ENCODE data around the gene SIGLEC10. TPM values are rescaled to one million over a fixed set of nuclear protein-coding genes. Genes with fewer than 3 reads are reported as not detected.

Gene SIGLEC10
- total and polyA plus RNA-seq, 9 of the 15 experiments (the other 6 are each of a cell fraction or from before 2014, with no cell fraction given), result 0.10 to 1.8 (median 0.82) TPM

DNA sequence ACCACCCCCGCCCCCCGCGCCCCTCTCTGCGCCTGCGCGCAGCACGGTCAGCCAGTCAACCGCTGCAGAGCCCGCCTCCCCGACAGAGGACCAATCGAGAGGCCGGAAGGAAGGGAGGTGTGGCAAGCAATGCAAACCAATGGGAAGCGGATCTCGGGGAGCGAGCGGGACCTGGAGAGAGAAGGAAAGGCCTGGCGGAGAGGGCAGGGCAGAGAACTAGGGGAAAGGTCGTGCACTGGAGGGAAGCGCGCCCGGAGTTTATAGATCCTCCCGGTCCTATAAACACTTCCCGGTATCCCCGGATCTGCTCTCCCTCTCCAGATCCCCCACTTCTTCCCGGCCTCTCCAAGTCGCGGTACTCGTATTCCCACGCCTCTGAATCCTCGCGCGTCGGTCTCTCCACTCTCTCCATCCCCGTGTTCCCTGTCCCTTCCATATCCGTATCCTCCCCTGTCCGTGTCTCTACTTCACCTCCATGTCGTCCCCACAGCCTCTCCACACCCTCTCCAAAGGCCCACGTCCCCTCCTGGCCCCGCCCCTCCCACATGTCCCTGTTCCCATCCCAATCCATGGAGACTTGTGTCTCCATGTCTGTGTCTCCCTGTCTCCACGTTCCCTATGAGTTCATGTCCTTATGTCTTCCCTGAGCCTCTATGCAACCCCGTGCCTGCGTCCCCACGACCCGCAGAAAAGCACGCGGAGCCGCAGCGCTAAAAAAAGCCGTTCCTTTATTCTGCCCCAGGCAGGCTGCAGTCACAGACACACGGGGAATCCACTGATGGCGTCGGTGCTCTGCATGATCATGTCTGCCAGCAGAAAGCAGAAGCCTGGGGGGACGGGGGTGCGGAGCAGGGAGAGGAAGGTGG, 50.8 kb downstream of the SIGLEC10 start (continued):
- TF ChIP-seq CCNT2 (IDR thresholded peaks at IDR 0.05; ENCODE audit: borderline replicate concordance, extremely low read depth, insufficient read length, low read depth, low read length) (peak; percentile 24), LEF1 (IDR thresholded peaks at IDR 0.05) (peak; percentile 27; the same call in 1 of the 2 replicates), XRCC5 (IDR thresholded peaks at IDR 0.05; ENCODE audit: low read depth, low read length) (no peak), RAD51 (IDR thresholded peaks at IDR 0.05; ENCODE audit: borderline replicate concordance, low read depth) (no peak), KLF13 (tag; IDR thresholded peaks at IDR 0.05; ENCODE audit: borderline replicate concordance, low read depth) (no peak), KLF1 (tag; IDR thresholded peaks at IDR 0.05) (no peak), TAL1 (IDR thresholded peaks at IDR 0.05) (no peak), HNRNPLL (IDR thresholded peaks at IDR 0.05; ENCODE audit: low read depth, low read length, poor library complexity, severe bottlenecking) (no peak), MED1 (CRISPR knock-in tag; IDR thresholded peaks at IDR 0.05; ENCODE audit: borderline replicate concordance) (no peak)
- TF ChIP-seq, protein P1, sequence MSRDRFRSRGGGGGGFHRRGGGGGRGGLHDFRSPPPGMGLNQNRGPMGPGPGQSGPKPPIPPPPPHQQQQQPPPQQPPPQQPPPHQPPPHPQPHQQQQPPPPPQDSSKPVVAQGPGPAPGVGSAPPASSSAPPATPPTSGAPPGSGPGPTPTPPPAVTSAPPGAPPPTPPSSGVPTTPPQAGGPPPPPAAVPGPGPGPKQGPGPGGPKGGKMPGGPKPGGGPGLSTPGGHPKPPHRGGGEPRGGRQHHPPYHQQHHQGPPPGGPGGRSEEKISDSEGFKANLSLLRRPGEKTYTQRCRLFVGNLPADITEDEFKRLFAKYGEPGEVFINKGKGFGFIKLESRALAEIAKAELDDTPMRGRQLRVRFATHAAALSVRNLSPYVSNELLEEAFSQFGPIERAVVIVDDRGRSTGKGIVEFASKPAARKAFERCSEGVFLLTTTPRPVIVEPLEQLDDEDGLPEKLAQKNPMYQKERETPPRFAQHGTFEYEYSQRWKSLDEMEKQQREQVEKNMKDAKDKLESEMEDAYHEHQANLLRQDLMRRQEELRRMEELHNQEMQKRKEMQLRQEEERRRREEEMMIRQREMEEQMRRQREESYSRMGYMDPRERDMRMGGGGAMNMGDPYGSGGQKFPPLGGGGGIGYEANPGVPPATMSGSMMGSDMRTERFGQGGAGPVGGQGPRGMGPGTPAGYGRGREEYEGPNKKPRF (IDR thresholded peaks at IDR 0.05; ENCODE audit: low read depth, low read length), result no peak
- TF ChIP-seq, protein P2, sequence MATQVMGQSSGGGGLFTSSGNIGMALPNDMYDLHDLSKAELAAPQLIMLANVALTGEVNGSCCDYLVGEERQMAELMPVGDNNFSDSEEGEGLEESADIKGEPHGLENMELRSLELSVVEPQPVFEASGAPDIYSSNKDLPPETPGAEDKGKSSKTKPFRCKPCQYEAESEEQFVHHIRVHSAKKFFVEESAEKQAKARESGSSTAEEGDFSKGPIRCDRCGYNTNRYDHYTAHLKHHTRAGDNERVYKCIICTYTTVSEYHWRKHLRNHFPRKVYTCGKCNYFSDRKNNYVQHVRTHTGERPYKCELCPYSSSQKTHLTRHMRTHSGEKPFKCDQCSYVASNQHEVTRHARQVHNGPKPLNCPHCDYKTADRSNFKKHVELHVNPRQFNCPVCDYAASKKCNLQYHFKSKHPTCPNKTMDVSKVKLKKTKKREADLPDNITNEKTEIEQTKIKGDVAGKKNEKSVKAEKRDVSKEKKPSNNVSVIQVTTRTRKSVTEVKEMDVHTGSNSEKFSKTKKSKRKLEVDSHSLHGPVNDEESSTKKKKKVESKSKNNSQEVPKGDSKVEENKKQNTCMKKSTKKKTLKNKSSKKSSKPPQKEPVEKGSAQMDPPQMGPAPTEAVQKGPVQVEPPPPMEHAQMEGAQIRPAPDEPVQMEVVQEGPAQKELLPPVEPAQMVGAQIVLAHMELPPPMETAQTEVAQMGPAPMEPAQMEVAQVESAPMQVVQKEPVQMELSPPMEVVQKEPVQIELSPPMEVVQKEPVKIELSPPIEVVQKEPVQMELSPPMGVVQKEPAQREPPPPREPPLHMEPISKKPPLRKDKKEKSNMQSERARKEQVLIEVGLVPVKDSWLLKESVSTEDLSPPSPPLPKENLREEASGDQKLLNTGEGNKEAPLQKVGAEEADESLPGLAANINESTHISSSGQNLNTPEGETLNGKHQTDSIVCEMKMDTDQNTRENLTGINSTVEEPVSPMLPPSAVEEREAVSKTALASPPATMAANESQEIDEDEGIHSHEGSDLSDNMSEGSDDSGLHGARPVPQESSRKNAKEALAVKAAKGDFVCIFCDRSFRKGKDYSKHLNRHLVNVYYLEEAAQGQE (IDR thresholded peaks at IDR 0.05; ENCODE audit: borderline replicate concordance), result no peak
- TF ChIP-seq, protein P2 (CRISPR knock-in tag; IDR thresholded peaks at IDR 0.05; ENCODE audit: low read depth), result no peak
- TF ChIP-seq, protein P3, sequence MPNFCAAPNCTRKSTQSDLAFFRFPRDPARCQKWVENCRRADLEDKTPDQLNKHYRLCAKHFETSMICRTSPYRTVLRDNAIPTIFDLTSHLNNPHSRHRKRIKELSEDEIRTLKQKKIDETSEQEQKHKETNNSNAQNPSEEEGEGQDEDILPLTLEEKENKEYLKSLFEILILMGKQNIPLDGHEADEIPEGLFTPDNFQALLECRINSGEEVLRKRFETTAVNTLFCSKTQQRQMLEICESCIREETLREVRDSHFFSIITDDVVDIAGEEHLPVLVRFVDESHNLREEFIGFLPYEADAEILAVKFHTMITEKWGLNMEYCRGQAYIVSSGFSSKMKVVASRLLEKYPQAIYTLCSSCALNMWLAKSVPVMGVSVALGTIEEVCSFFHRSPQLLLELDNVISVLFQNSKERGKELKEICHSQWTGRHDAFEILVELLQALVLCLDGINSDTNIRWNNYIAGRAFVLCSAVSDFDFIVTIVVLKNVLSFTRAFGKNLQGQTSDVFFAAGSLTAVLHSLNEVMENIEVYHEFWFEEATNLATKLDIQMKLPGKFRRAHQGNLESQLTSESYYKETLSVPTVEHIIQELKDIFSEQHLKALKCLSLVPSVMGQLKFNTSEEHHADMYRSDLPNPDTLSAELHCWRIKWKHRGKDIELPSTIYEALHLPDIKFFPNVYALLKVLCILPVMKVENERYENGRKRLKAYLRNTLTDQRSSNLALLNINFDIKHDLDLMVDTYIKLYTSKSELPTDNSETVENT (CRISPR knock-in tag; IDR thresholded peaks at IDR 0.05), result peak; percentile 61; the same call in 1 of the 2 replicates

Data from K562 (cell line).